H9 (cell line): ENCODE measurements around the gene KRTAP5-10. TPM values are rescaled to one million over a fixed set of nuclear protein-coding genes. Genes with fewer than 3 reads are reported as not detected.

Experiments used
- DNase-seq: peaks from one replicate; pipeline ENCODE4 v3.0.0-alpha.2; 2017
- H2AFZ ChIP-seq: one replicate; pipeline ENCODE4 v1.6.1; 2013; ENCODE audit warnings: mild to moderate bottlenecking, low read length, control low read depth, moderate library complexity
- H2AK5ac ChIP-seq: 2 replicates; pipeline ENCODE4 v1.6.1; 2013; ENCODE audit warnings: low read length, control low read depth, mixed read lengths; ENCODE audit not compliant: insufficient read length
- H2BK120ac ChIP-seq: one replicate; pipeline ENCODE4 v1.6.1; 2013; ENCODE audit warnings: low read depth, mild to moderate bottlenecking, low read length, control low read depth, inconsistent platforms; ENCODE audit not compliant: poor library complexity, severe bottlenecking
- H2BK12ac ChIP-seq: 2 replicates; pipeline ENCODE4 v1.6.1; 2013; ENCODE audit warnings: low read length, control low read depth, mixed read lengths, low read depth; ENCODE audit not compliant: insufficient read length
- H2BK15ac ChIP-seq: 2 replicates; pipeline ENCODE4 v1.6.1; 2013; ENCODE audit warnings: low read depth, low read length, control low read depth
- H2BK20ac ChIP-seq: one replicate; pipeline ENCODE4 v1.6.1; 2013; ENCODE audit warnings: low read depth, mild to moderate bottlenecking, low read length, control low read depth, inconsistent platforms; ENCODE audit not compliant: poor library complexity, severe bottlenecking
- H2BK5ac ChIP-seq: 2 replicates; pipeline ENCODE4 v1.6.1; 2013; ENCODE audit warnings: low read length, control low read depth, mixed read lengths; ENCODE audit not compliant: insufficient read length
- H3K14ac ChIP-seq: 2 replicates; pipeline ENCODE4 v1.6.1; 2013; ENCODE audit warnings: low read length, control low read depth; ENCODE audit not compliant: insufficient read depth
- H3K18ac ChIP-seq: 2 replicates; pipeline ENCODE4 v1.6.1; 2013; ENCODE audit warnings: low read depth, mild to moderate bottlenecking, mixed read lengths, low read length, control low read depth; ENCODE audit not compliant: insufficient read length
- H3K23ac ChIP-seq: 2 replicates; pipeline ENCODE4 v1.6.1; 2013; ENCODE audit warnings: low read length, control low read depth, mixed read lengths, low read depth; ENCODE audit not compliant: insufficient read length
- H3K23me2 ChIP-seq: 2 replicates; pipeline ENCODE4 v1.6.1; 2013; ENCODE audit warnings: low read depth, mild to moderate bottlenecking, mixed read lengths, low read length, control low read depth; ENCODE audit not compliant: insufficient read length, poor library complexity, severe bottlenecking
- H3K27ac ChIP-seq: 2 replicates; pipeline ENCODE4 v1.5.1; 2013; ENCODE audit warnings: low read length, control low read depth, mixed read lengths, low read depth; ENCODE audit not compliant: insufficient read length
- H3K27me3 ChIP-seq: 2 replicates; pipeline ENCODE4 v1.6.1; 2013; ENCODE audit warnings: low read length, control low read depth, inconsistent platforms; ENCODE audit not compliant: insufficient read depth
- H3K4ac ChIP-seq: 2 replicates; pipeline ENCODE4 v1.6.1; 2013; ENCODE audit warnings: low read depth, mild to moderate bottlenecking, control low read depth, inconsistent platforms, low read length, moderate library complexity
- H3K4me1 ChIP-seq: 2 replicates; pipeline ENCODE4 v1.6.1; 2013; ENCODE audit warnings: low read length, control low read depth, inconsistent platforms; ENCODE audit not compliant: insufficient read depth
- H3K4me2 ChIP-seq: 2 replicates; pipeline ENCODE4 v1.6.1; 2013; ENCODE audit warnings: low read length, control low read depth, mixed read lengths; ENCODE audit not compliant: insufficient read length, insufficient read depth
- H3K56ac ChIP-seq: 2 replicates; pipeline ENCODE4 v1.6.1; 2013; ENCODE audit warnings: low read depth, mild to moderate bottlenecking, mixed read lengths, low read length, control low read depth; ENCODE audit not compliant: insufficient read length
- H3K79me1 ChIP-seq: 2 replicates; pipeline ENCODE4 v1.6.1; 2013; ENCODE audit warnings: low read depth, mild to moderate bottlenecking, moderate library complexity, low read length, control low read depth, inconsistent platforms; ENCODE audit not compliant: insufficient read depth, poor library complexity, severe bottlenecking
- H3K79me2 ChIP-seq: 2 replicates; pipeline ENCODE4 v1.6.1; 2013; ENCODE audit warnings: low read length, control low read depth, inconsistent platforms; ENCODE audit not compliant: insufficient read depth
- H3K9ac ChIP-seq: 2 replicates; pipeline ENCODE4 v1.6.1; 2013; ENCODE audit warnings: low read length, control low read depth, mixed read lengths; ENCODE audit not compliant: insufficient read length; ENCODE audit errors: extremely low read depth
- H3K9me3 ChIP-seq: one replicate; pipeline ENCODE4 v1.6.1; 2013; ENCODE audit warnings: low read depth, low read length, inconsistent platforms; ENCODE audit not compliant: control insufficient read depth
- H3T11ph ChIP-seq: one replicate; pipeline ENCODE4 v1.6.1; 2013; ENCODE audit warnings: mild to moderate bottlenecking, low read length, control low read depth, inconsistent platforms
- H4K20me1 ChIP-seq: one replicate; pipeline ENCODE4 v1.6.1; 2013; ENCODE audit not compliant: control insufficient read depth, insufficient read length, insufficient read depth
- H4K5ac ChIP-seq: 2 replicates; pipeline ENCODE4 v1.6.1; 2013; ENCODE audit warnings: low read depth, mild to moderate bottlenecking, mixed read lengths, low read length, control low read depth; ENCODE audit not compliant: insufficient read length
- H4K8ac ChIP-seq: replicated peaks from 2 replicates; pipeline ENCODE4 v1.6.1; 2013; ENCODE audit warnings: low read length, control low read depth, mixed read lengths, low read depth; ENCODE audit not compliant: insufficient read length
- H4K91ac ChIP-seq: 2 replicates; pipeline ENCODE4 v1.6.1; 2013; ENCODE audit warnings: low read depth, mild to moderate bottlenecking, moderate library complexity, mixed read lengths, low read length, control low read depth; ENCODE audit not compliant: insufficient read length
- H3K27ac Mint-ChIP-seq, 3 experiments: 2 replicates in 2 of 3; 3 replicates in 1 of 3; pipeline ENCODE4 v1.8.0; 2020 to 2021; ENCODE audit warnings: mixed read lengths in 3 of 3, mild to moderate bottlenecking in 1 of 3, moderate library complexity in 1 of 3
- H3K27me3 Mint-ChIP-seq: 2 replicates; pipeline ENCODE4 v1.8.0; 2021; ENCODE audit warnings: low read depth, mild to moderate bottlenecking, moderate library complexity, mixed read lengths
- H3K36me3 Mint-ChIP-seq, 3 experiments: 2 replicates in 2 of 3; 3 replicates in 1 of 3; pipeline ENCODE4 v1.8.0; 2020 to 2021; ENCODE audit warnings: low read depth in 3 of 3, mixed read lengths in 3 of 3; ENCODE audit not compliant: insufficient read depth in 1 of 3
- H3K4me1 Mint-ChIP-seq, 2 experiments: 2 replicates each; pipeline ENCODE4 v1.8.0; 2020; ENCODE audit warnings: mixed read lengths in 2 of 2
- H3K4me3 Mint-ChIP-seq, 2 experiments: 2 replicates in 1 of 2; 3 replicates in 1 of 2; pipeline ENCODE4 v1.8.0; 2020 to 2021; ENCODE audit warnings: mild to moderate bottlenecking in 2 of 2, mixed read lengths in 2 of 2, moderate library complexity in 1 of 2
- H3K9me3 Mint-ChIP-seq, 2 experiments: 2 replicates in 1 of 2; 3 replicates in 1 of 2; pipeline ENCODE4 v1.8.0; 2020; ENCODE audit warnings: mild to moderate bottlenecking in 2 of 2, mixed read lengths in 2 of 2, moderate library complexity in 1 of 2
- CTCF ChIP-seq: fragments of 200-600 bp; sonication (generic); conservative IDR thresholded peaks from 3 replicates; pipeline ENCODE4 v1.8.0; 2021; ENCODE audit warnings: antibody characterized with exemption, mild to moderate bottlenecking
- WGBS: extraction: QIAGEN DNeasy Blood & Tissue Kit; methylation state at CpG from one replicate; pipeline ENCODE4 v1.1.7; 2013; ENCODE audit warnings: missing lambda C conversion rate, low lambda C conversion rate, mixed read lengths; ENCODE audit not compliant: insufficient read length; ENCODE audit errors: extremely low coverage; 5-methylcytosine and 5-hydroxymethylcytosine counted together
- total RNA-seq: library from RNA; stranded (reverse); gene quantifications from 2 replicates; pipeline ENCODE4 v1.2.1, GENCODE V29; 2021

The KRTAP5-10 gene
- total RNA-seq, 1 experiment from 2014 or later, result not detected

GRCh38 chr11:71554996-71555395 is 10.4 kb upstream of the KRTAP5-10 start:
- DNase-seq, result no peak
- H3K9me3 Mint-ChIP-seq, result peaks cover 17 to 19% of the 10 kb centered on the region in 2 experiments
- Histone ChIP-seq H3T11ph (no peak overlapping the region), H4K8ac (no peak overlapping the region), H3K9me3 (no peaks in the 10 kb centered on the region), H2BK5ac (no peak overlapping the region), H3K9ac (no peak overlapping the region), H3K23me2 (no peaks in the 10 kb centered on the region), H2BK15ac (no peak overlapping the region), H4K20me1 (no peaks in the 10 kb centered on the region), H3K56ac (no peak overlapping the region), H3K14ac (no peak overlapping the region), H3K23ac (no peak overlapping the region), H2AK5ac (no peak overlapping the region), H2BK20ac (no peak overlapping the region), H3K18ac (no peak overlapping the region), H3K4me2 (no peak overlapping the region), H3K4ac (no peak overlapping the region), H3K79me1 (no peaks in the 10 kb centered on the region), H2BK120ac (no peak overlapping the region), H3K27me3 (no peaks in the 10 kb centered on the region), H3K79me2 (no peaks in the 10 kb centered on the region), H2BK12ac (no peak overlapping the region), H3K27ac (no peak overlapping the region), H3K4me1 (no peaks in the 10 kb centered on the region), H2AFZ (no peak overlapping the region), H4K5ac (no peak overlapping the region), H4K91ac (no peak overlapping the region)
- peaks cover 9% of the 10 kb centered on the region for H3K27me3 Mint-ChIP-seq
- WGBS, result no CpG with 5 or more reads among the region's 6 CpGs
- H3K36me3 Mint-ChIP-seq, result peaks cover 2 to 6% (median 5%) of the 10 kb centered on the region in 3 experiments; a peak in 4 of 7 replicates
- no peak for TF ChIP-seq CTCF
- H3K4me1 Mint-ChIP-seq, result peaks cover 8 to 9% of the 10 kb centered on the region in 2 experiments; a peak in 3 of 4 replicates
- no peak overlapping the region for H3K4me3 Mint-ChIP-seq
- H3K27ac Mint-ChIP-seq, result no peak overlapping the region
